GDM1 (cell line): ENCODE results near the gene NME7.
"Not testable (repeated sequence)": the region's sequence is repeated elsewhere in the genome, so short reads cannot be mapped to it uniquely, and the experiment has no call there.

Experiments
- DNase-seq: peaks from one replicate; lab custom pipeline; 2025; lab: John Stamatoyannopoulos, UW

NME7 gene

GRCh38 chr1:169367686-169368405 is at the start of gene NME7, which contains the start of gene BLZF1:
NME7 (minus strand) TSS chr1:169367797; CDS start chr1:169367710, 87 bp downstream.
BLZF1 (plus strand) TSS chr1:169368195; CDS start chr1:169369523, 1,328 bp downstream.
- DNase-seq, result peak; percentile 95

GRCh38 chr1:169414952-169415351 is 47.4 kb upstream of the NME7 start:
- no peak for DNase-seq

GRCh38 chr1:169408340-169408739 is 40.7 kb upstream of the NME7 start:
- not testable (repeated sequence) for DNase-seq

GRCh38 chr1:169402578-169402977 is 35.0 kb upstream of the NME7 start:
- DNase-seq, result not testable (repeated sequence)

GRCh38 chr1:169395955-169396354 is 28.4 kb upstream of the NME7 start:
- DNase-seq, result no peak

GRCh38 chr1:169392406-169392805 is 24.8 kb upstream of the NME7 start:
- DNase-seq, result no peak

- no peak for DNase-seq
Measured at GRCh38 chr1:169390303-169390702, 22.7 kb upstream of the NME7 start.

- no peak for DNase-seq
Measured at GRCh38 chr1:169387399-169387798, 19.8 kb upstream of the NME7 start.

- no peak for DNase-seq
Measured at GRCh38 chr1:169383449-169383848, 15.9 kb upstream of the NME7 start.

- DNase-seq, result no peak
Measured at GRCh38 chr1:169381162-169381561, 13.6 kb upstream of the NME7 start.

- peak; percentile 6 for DNase-seq
Measured at GRCh38 chr1:169371404-169371803, 3.8 kb upstream of the NME7 start.

- no peak for DNase-seq
Measured at GRCh38 chr1:169368406-169368769, 791 bp upstream of the NME7 start.

GRCh38 chr1:169367096-169367685 is 406 bp downstream of the NME7 start:
- no peak for DNase-seq

- no peak for DNase-seq
Measured at GRCh38 chr1:169364948-169365347, 2.6 kb downstream of the NME7 start.

- DNase-seq, result no peak
Measured at GRCh38 chr1:169363046-169363730, 4.4 kb downstream of the NME7 start.

GRCh38 chr1:169361281-169361680 is 6.3 kb downstream of the NME7 start:
- DNase-seq, result no peak

GRCh38 chr1:169360415-169360814 is 7.2 kb downstream of the NME7 start:
- DNase-seq, result no peak

- no peak for DNase-seq
Measured at GRCh38 chr1:169348383-169349036, 19.1 kb downstream of the NME7 start.

GRCh38 chr1:169347688-169348382 is 19.8 kb downstream of the NME7 start:
- DNase-seq, result no peak

GRCh38 chr1:169346036-169346589 is 21.5 kb downstream of the NME7 start:
- DNase-seq, result no peak

- DNase-seq, result no peak
Measured at GRCh38 chr1:169345511-169345910, 22.1 kb downstream of the NME7 start.

GRCh38 chr1:169342096-169342495 is 25.5 kb downstream of the NME7 start:
- DNase-seq, result not testable (repeated sequence)
